Stimulated activated CD4-positive, alpha-beta T cell treated with anti-CD3 and anti-CD28 coated beads, Interleukin-2, amount 100 ng/mL, for 4 hours (primary cell): Measurements from ENCODE around the gene CNGB1.
"Not testable (repeated sequence)": the region's sequence is repeated elsewhere in the genome, so short reads cannot be mapped to it uniquely, and the experiment has no call there.

Experiments used
- DNase-seq: peaks from one replicate; pipeline ENCODE4 v3.0.0-alpha.2; 2020; ENCODE audit warnings: low read depth

Gene CNGB1

DNA sequence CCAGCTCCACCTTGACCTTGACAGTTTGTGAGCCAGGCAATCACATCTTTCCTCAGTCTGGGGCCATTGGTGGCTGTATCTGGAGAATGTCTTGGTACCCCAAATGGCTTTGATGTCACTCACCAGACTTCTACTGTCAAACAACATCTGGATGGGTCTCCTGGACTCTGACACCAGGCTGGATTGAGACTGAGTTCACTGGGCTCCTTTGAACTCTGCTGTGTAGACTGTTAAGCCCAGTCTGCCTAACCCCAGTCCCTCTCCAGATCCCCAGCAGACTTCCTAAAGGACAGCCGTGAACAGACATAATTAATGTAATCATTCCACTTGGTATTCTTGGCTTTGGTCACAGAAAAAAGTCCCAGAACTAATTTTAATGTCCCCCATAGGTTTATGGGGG lies 84.5 kb downstream of the CNGB1 start:
- DNase-seq = no peak

DNA sequence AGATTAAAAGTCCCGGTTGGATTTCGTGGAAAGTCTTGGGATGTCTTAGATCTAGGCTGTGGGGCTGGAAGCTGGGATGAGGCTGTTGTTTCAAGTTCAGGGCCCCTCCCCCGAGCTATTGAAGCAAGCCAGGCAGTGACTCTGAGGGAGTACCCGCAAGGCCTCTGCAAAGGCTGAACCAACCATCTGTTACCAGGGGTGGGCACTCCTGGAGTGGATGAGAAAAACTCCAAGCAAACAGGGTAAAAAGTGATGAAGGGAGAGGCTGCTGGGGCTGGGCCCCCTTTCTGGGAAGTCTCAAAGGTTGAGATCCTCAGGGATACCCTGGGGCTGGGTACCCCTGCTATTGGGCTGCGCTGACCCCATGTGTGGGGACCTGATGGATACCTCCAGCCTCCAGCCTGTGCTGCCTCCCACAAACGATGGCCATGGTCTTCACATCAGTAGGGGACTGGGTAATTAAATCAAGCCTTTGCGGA lies 86.2 kb downstream of the CNGB1 start:
- DNase-seq = no peak

DNA sequence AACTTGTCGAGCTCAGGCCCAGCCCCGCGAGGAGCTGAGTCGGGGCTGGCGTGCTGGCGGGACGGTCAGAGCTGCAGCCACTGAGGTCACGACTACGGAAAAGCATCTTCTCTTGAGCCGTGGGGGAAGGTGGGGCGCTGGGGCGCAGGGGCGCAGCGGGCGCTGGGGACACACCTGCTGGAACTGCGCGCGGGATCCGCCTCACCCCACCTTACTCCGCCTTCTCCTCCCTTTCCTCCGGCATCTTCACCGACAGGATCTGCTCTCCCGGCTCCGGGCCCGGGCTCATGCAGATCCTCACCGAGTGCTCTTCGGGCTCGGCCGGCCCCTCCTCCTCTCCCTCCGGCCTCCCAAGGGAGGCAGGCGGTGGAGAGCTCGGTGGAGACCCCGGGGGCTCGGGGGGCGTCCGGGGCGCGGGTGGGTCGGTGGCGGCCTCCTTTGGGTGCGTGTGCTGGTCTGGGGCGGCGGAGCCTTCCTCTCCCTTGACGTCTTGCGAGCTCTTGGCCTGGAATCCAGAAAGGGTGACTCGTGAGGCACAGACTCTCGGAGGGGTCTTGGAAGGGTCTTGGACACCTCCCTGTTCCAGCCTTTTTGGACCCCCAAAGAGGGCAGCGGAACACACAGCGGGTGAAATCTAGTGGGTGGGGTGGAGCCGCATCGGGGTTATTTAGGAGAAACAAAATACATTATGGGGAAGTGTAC lies 86.8 kb downstream of the CNGB1 start:
- no peak for DNase-seq

DNA sequence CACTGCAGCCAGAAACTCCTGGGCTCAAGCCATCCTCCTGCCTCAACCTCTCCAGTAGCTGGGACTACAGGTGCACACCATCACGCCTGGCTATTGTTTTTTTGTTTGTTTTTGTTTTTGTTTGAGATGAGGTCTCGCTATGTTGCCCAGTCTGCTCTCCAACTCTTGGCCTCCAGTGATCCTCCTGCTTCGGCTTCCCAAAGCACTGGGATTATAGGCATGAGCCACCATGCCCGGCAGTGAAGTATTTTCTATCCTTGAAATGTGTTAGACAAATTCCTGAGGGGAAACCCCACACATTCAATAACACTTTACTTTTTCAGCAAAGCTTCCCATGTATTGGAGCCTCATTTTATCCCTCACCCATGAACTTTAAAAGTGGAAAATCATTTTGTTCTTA lies 87.4 kb downstream of the CNGB1 start:
- DNase-seq = no peak

DNA sequence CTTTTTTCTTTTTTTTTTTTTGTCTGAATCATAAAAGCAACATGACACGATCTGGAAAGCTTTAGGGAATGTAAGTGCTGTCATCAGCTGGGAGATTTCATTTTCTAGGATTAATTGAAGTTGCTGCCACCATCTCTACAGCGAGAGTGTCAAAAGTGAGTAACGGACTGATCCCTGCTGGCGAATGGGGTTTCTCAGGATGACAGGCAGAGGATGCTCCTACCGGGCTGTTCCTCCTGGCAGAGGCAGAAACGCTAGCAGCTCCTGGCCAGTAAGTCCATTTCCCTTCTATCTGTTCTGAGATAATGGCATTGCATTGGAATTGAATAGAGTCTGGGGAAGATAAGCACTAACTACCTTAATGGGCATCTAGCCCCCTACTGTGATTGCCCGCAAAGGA lies 88.1 kb downstream of the CNGB1 start:
- DNase-seq = no peak

DNA sequence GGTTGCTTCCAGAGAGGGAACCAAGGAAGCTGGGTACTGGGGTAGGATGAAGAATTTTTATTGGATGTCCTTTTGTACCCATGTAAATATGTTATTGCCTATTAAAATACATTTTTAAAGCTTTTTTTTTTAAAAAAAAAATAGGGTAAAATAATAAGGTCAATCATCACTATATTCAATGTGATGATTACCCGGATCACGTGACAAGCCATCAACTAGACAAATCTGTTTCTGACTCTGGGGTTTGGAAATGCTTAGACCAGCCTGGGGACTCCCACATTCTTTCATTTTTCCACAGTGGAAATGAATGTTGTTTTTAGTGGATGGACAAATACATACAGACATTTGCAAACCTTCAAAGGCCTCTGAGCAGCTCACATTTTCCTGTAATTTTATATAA lies 88.7 kb downstream of the CNGB1 start:
- DNase-seq = no peak

DNA sequence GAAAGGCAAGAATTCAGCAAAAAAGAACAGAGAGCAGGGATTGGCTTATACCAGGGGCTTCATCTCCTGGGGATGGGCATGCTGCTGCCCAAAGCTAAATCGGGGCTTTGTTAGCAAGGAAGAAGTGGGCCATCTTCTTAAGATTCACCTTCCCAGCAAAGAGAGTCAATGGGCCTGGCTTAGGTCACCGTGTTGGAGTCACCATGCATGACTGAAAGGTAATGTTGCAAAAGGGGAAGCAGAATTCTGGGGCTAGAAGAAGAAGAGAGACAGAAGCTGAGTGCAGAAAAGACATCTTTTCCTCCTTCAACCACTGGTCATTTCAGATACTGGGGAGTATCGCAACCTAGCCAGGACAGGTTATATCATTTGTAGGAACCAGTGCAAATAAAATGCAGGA lies 92.3 kb downstream of the CNGB1 start:
- DNase-seq = no peak

DNA sequence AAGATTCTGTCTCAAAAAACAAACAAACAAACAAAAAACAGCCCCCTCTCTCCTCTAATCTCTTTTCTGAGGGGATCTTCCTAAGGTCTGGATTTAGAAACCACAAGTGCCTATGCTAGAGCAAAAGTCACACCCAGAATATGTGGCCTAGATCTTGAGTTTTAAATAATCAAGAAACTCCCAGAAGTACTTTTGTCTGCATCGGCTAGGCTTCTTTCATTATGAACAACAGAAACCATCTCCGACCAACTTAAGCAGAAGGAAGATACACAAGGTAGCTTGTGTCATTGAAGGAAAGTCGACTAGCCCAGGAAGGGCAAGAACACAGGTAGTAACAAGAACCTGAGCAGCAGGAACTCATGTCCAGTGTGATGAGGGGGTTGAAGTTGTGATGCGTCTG lies 94.7 kb downstream of the CNGB1 start:
- DNase-seq = no peak

DNA sequence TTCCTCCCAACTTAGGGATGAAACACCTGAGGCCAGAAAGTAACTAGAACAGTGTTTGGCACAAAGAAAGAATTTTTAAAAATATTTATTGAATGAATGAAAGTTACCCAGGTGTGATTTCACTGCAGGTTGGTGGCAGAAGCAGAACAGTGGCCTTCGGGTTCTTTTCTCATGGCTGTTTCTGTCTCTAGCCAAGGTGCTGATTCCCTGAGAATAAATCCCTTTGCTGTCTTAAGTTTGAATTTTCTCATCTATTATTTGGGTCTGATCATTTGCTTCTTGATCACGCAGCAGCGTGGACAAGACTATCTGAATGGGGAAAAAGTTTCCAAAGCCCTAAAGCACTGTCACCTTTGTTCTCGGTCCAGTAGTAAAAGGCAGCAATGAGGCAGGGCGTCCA lies 95.6 kb downstream of the CNGB1 start:
- no peak for DNase-seq

DNA sequence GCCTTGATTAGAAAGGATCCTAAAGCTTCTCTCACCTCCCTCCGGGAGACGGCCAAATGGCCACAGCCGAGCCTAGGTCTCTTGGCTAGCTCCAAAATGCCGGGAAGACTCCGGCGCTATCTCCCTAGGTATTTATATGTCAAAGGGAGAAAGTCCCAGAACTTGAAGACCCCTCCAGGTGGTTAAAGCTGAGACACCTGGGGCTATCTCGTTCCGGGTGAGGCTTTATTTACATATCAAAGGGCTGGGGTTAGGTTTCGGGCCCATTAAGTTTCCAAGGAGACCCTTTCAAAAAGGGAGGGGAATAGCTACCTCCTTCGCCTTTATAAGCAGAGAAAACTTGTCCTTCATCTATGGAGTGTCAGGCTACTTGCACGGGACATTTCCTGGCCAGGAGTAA lies 97.7 kb downstream of the CNGB1 start:
- DNase-seq = no peak

DNA sequence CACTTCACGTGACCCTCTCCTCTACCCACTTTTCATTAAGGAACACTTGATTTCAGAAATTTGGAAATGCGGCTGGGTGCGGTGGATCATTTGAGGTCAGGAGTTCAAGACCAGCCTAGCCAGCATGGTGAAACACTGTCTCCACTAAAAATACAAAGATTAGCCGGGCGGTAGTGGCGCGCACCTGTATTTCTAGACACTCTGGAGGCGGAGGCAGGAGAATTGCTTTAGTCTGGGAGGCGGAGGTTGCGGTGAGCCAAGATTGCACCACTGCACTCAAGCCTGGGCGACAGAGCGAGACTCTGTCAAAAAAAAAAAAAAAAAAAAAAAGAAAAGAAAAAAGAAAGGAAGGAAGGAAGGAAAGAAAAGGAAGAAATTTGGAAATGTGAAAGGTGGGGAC lies 98.2 kb downstream of the CNGB1 start:
- not testable (repeated sequence) for DNase-seq

DNA sequence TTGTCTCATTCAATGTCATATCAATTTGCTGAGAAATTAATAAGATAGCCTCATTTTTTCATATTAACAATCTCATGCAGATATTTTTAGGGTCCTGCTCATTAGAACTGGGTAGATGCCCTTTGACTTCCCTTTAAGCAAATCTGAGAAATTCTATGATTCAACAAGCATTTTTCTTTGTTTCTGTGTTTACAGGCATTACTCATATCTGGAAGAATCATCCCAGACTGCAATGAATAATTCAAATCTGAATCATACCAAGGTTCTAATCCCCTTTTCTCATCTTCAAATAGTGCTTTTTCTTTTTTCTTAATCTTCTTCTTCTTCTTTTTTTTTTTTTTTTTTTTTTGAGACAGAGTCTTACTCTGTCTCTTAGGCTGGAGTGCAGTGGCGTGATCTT lies 99.5 kb downstream of the CNGB1 start:
- no peak for DNase-seq

DNA sequence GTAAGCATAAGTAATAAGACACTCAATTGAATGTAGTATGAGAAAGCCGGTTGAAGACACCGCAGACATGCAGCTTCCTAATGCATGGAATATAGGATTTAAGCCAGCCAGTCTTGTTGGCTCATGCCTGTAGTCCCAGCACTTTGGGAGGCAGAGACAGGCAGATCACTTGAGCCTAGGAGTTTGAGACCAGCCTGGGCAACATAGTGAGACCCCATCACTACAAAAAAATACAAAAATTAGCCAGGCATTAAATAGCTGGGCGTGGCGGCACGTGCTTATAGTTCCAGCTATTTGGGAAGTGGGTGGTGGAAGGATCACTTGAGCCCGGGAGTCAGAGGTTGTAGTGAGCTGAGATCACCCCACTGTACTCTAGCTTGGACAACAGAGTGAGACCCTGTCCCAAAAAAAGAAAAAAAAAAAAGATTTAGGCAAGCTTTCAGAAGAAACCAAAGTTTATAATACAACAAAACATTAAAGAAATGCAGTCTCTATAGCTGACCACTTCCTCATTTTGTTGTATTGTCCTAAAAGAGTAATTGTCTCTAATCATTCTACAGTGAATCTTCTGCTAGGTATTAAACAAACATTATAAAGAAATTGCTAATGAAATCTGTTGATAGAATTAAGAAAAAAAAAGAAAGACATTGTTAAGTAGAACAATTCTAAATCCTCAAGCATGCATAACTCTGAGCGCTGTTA lies 100.0 kb downstream of the CNGB1 start:
- DNase-seq = no peak

DNA sequence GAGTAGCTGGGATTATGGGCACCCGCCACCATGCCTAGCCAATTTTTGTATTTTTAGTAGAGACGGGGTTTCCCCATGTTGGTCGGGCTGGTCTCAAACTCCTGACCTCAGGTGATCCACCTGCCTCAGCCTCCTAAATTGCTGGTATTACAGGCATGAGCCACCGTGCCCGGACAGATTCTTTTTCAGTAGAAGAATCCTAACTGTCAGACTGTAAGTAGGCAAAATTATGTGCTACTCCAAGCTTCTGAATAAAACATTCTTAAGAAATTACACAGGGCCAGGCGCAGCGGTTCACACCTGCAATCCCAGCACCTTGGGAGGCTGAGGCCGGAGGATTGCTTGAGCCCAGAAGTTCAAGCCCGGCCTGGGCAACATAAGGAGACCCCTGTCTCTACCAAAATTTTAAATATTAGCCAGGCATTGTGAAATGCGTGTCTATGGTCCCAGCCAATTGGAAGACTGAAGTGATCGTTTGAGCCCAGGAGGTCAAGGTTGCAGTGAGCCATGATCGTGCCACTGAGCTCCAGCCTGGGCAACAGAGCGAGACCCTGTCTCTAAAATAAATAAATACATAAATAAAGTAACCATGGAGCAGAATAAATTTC lies 101.9 kb downstream of the CNGB1 start:
- no peak for DNase-seq

DNA sequence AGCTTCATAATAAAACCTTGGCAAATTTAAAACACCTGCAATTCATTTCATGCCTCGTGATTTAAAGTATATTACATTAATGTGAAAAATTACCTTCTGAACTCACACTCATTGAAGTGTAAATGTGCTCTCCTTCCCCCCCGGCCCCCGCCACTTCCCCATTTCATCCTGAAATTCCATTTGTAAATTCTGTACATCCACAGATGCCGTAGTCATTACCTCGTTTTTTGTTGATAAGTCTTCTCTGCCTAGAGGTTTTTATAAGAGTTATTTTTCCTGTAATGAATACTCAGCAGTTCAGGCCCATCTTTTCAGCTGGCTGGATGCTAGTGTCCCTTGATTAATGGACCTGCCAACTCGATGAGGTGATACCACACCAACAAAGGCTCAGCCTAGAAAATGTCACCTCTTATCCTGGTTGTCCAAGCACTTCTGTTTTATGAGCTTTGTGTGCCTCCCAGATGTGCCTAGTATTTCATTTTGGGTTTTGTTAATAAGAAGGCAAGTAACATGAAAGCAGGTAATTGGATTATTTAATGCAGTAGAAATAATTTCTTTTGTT lies 103.8 kb downstream of the CNGB1 start:
- no peak for DNase-seq

DNA sequence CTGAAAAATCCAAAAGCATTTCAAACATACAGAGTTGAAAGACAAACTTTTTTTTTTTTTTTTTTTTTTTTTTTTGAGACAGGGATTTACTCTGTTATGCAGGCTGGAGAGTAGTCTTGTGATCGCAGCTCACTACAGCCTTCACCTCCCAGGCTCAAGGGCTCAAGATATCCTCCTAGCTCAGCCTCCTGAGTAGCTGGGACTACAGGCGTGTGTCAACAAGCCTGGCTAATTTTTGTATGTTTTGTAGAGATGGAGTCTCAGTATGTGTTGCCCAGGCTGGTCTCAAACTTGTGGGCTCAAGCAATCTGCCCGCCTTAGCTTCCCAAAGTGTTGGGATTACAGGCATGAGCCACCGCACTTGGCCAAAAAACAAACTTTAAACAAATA lies 104.4 kb downstream of the CNGB1 start:
- DNase-seq = no peak

DNA sequence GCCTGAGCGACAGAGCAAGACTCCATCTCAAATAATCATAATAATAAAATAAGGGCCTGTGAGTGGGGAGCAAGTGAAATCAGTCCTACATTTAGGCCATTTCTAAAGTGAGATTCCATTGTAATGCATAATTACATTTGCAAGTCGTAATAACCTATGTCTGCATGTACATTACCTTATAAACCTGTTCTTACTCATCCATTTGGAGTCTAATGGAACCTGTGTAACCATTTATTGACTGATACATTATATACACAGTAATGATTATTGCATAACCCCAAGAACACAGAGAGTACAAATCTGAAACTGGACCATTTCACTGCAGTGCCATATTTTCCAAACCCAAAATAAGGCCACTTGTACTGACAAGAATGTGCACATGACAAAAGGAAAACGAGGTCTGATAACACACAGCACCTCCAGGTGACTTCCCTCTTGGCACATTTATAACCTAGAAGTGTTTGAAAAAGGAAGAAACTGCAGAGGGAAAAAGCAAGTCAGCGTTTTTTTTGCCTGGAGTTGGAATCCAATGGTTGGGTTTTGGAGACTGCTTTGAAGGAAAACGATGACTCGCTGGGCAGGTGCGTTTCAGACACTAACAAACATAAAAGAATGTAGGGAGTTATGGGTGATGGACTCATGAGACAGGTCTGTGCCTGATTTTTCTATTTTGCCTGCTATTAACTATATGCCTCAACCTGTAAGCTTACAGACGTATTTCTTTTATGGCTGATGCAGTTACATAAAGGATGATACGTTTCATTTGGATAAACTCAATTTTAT lies 105.0 kb downstream of the CNGB1 start:
- DNase-seq = no peak

DNA sequence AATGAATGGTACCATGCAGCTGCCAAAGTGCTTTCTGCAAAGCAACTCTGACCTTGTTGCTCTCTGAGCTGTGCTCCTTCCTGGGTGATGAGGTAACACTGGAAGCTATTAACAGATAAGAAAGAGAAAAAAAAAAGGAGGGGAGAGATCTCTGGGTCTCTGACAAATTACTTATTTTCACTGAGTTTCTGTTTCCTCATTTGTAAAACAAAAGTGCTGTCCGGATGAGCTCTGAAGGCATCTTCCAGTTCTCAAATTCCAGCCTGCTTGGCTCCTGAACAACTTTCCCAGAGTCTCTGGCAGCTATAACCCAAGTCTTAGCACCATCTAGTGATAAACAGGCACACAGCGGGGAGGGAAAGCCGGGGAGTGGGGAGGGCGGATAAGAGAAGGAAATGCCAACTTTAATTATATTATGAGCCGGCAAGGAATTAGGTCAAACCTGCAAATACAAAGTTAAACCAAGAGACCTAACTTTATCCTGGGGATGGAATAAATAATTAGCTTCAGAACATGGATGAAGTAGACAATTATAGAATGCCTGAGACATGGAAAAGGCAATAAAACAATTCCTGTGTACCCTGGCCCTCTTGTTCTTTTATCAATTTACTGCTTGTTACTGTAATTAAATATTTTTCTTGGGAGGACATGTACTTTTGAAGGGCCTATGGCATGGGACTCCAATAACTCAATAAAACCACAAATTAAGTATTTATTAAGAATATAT lies 107.3 kb downstream of the CNGB1 start:
- DNase-seq = no peak

DNA sequence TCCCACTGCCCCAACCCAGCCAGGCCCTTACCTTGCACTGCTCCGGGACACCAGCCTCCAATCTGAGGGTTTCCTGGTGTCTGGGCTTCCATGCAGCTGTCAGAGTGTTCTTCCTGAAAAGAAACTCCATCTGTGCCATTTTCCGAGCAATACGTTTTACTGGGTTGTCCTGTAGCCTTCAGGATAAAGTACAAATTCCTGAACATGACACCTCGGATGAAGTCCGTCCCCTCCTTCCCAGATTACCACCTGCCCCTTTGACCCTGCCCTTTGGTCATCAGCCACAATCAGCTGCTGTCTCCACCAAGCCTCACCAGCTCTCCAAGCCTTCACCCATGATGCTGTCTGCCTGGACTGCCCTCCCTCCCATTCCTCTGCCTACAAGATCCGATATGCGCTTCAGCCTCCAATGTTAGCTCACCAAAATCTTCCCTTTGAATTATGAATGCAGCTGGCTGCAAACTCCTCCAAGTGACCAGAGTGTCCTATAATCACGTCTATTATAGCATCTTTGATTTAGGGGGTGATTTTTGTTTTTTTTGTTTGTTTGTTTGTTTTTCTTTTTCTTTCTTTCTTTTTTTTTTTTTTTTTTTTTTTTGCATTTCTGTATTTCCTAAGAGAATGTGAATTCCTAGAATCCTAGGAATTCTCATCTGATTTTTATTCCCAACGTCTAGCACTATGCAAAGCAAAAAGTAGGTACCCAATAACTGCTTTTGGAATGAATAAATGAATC lies 108.1 kb downstream of the CNGB1 start:
- no peak for DNase-seq

DNA sequence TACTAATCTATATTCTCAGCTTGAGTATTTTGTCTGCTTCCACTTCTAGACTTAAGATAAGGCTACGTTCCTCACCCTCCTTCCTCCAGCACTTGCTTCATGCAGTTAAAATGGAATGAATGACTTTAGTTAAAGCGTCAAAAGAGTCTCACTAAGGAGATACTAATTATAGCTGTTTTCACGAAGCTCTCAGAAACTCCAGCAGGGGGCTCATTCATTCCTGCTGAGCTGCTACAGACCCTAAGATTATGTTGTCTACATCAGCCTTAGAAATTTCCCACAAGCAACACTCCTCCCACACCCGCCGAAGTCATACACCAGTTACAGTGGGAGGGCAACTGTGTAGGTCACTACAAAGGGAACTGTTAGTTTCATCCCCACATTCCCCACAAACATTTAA lies 111.6 kb downstream of the CNGB1 start:
- DNase-seq = no peak

DNA sequence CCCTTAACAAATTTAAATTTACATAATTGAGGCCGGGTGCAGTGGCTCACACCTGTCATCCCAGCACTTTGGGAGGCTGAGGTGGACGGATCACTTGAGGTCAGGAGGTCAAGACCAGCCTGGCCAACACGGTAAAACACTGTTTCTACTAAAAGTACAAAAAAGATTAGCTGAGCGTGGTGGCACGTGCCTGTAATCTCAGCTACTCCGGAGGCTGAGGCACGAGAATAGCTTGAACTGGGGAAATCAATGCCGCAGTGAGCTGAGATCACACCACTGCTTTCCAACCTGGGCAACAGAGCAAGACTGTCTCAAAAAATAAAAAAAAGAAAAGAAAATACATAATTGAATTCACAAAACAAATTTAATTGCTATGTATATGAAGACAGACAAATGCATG lies 112.3 kb downstream of the CNGB1 start:
- DNase-seq = no peak
